Aorta (tissue), 5 donors: ENCODE results near the gene TNIK. TPM values are rescaled to one million over a fixed set of nuclear protein-coding genes. Genes with fewer than 3 reads are reported as not detected.
"Not testable (repeated sequence)": the region's sequence is repeated elsewhere in the genome, so short reads cannot be mapped to it uniquely, and the experiment has no call there.

Experiments
- ATAC-seq: fragments of 200-7000 bp; cut with Tn5 transposase; one replicate; pipeline ENCODE4 v1.9.1; 2022; ENCODE audit warnings: moderate library complexity; ENCODE audit not compliant: low FRiP score
- DNase-seq, 2 donors: peaks; one replicate each; pipeline ENCODE4 v3.0.0-alpha.2; 2020
- H3K27ac ChIP-seq, 2 donors: one replicate each; pipeline ENCODE4 v1.5.1; 2013; ENCODE audit warnings: low read length in 2 of 2, mild to moderate bottlenecking in 2 of 2, moderate library complexity in 2 of 2, control low read depth in 1 of 2, inconsistent platforms in 1 of 2, low read depth in 1 of 2
- H3K27me3 ChIP-seq, 2 donors: one replicate each; pipeline ENCODE4 v1.6.1; 2013; ENCODE audit warnings: control low read depth in 1 of 2, low read length in 1 of 2, mild to moderate bottlenecking in 1 of 2, moderate library complexity in 1 of 2; ENCODE audit not compliant: insufficient read depth in 2 of 2, control insufficient read depth in 1 of 2
- H3K36me3 ChIP-seq, 2 donors: one replicate each; pipeline ENCODE4 v1.6.1; 2013; ENCODE audit warnings: control low read depth in 1 of 2, low read length in 1 of 2, mild to moderate bottlenecking in 1 of 2; ENCODE audit not compliant: insufficient read depth in 2 of 2, control insufficient read depth in 1 of 2
- H3K4me1 ChIP-seq, 2 donors: one replicate each; pipeline ENCODE4 v1.6.1; 2013; ENCODE audit warnings: low read length in 2 of 2, control low read depth in 1 of 2, mild to moderate bottlenecking in 1 of 2, moderate library complexity in 1 of 2; ENCODE audit not compliant: insufficient read depth in 2 of 2, control insufficient read depth in 1 of 2
- H3K4me3 ChIP-seq, 2 donors: one replicate each; pipeline ENCODE4 v1.5.1; 2013; ENCODE audit warnings: low read length in 2 of 2, control low read depth in 1 of 2, mild to moderate bottlenecking in 1 of 2
- H3K9me3 ChIP-seq: one replicate; pipeline ENCODE4 v1.6.1; 2013; ENCODE audit warnings: mild to moderate bottlenecking, low read length; ENCODE audit not compliant: control insufficient read depth
- WGBS, 2 donors: extraction: QIAGEN DNeasy Blood & Tissue Kit; methylation state at CpG; one replicate each; pipeline ENCODE4 v1.1.7; 2013; 5-methylcytosine and 5-hydroxymethylcytosine counted together
- intact Hi-C, 2 donors: fragments of 100-400 bp; cut with DNase I; formaldehyde crosslinking; loops; one replicate each; pipeline versions ENCODE4 v1.14.2 to v1.15.0; 2022
- polyA plus RNA-seq, 2 donors: library from polyadenylated mRNA; stranded (reverse); fragments of 200-250 nt; gene quantifications; one replicate each; pipeline ENCODE4 v1.2.3, GENCODE V29; 2013
- total RNA-seq, 2 donors: library from RNA; stranded (reverse); fragmentation: NEBNext Ultra II Directional; extraction: Animal tissue kit (Norgen Biotek cat#: 25700); gene quantifications; one replicate each; pipeline ENCODE4 v1.2.1, GENCODE V29; 2021
- donor health status: healthy with polysubstance abuse.
- donor health status: Bipolar disorder and iron deficiency.
- donor health status: DM: no; HTN: no; CAD: no.
- donor health status: DM: no; HTN: no; CAD: no.
- donor health status: DM: yes; HTN: yes; CAD: no.

Gene TNIK
- total and polyA plus RNA-seq, 4 donors = 4.7 to 14.6 (median 8.8) TPM

- 88 to 94% methylated on average over 1 of the region's 1 CpG for WGBS, 2 donors
- intact Hi-C loops = no loop called here
- ATAC-seq = no peak
- no peak for DNase-seq
- no peak overlapping the region for H3K27ac ChIP-seq
- H3K9me3 ChIP-seq = no peaks in the 10 kb centered on the region
- H3K4me1 ChIP-seq = peaks cover 5 to 7% of the 10 kb centered on the region in 2 donors
- no peaks in the 10 kb centered on the region for H3K36me3 ChIP-seq
- H3K27me3 ChIP-seq = no peaks in the 10 kb centered on the region
- no peak overlapping the region for H3K4me3 ChIP-seq
Measured at GRCh38 chr3:171388527-171388926, 71.7 kb downstream of the TNIK start.

DNA sequence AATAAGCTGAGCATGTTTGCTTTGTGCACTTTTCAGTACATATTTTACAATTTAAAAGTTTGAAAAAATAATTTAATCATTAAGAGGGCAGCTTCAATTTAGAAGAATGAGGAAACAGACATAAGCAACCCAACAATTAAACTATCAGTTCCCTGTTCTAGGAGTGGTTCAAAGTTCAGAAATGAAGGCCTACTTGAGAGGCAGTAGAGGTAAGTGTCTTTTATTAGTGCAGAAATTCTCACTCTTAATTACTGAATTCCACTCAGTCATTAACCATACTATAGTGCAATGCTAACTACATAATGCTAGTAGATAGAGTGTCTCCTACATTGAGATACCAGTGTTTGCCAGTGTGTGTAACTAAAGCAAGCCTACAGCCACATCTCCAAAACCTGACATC lies 73.1 kb downstream of the TNIK start:
- Histone ChIP-seq H3K4me1 (peaks cover 0 to 3% of the 10 kb centered on the region in 2 donors), H3K4me3 (no peak overlapping the region), H3K27me3 (no peaks in the 10 kb centered on the region), H3K9me3 (no peaks in the 10 kb centered on the region), H3K27ac (no peak overlapping the region), H3K36me3 (no peaks in the 10 kb centered on the region)
- intact Hi-C loops = no loop called here
- no peak for DNase-seq
- no peak for ATAC-seq

DNA sequence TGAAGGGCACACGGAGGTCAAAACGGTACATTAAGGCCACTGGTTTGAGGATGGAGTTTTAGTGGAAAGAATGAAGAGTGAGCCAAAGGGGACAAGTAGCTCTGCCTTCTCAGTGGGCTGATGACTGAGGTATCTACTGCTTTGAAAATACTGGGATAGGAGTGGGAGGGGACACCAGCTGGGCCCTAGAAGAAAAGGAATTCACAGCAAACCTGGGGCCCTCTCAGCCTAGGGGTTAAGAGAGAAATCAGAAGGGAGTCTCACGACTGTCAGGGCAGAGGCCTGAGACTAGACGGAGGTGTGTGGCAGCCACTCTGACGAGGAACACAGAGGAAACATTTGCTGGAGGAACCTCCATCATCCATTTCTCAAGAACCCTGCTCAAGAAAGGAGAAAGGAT lies 75.1 kb downstream of the TNIK start:
- Histone ChIP-seq H3K36me3 (no peaks in the 10 kb centered on the region), H3K9me3 (no peaks in the 10 kb centered on the region), H3K4me1 (peaks cover 0 to 3% of the 10 kb centered on the region in 2 donors), H3K4me3 (no peak overlapping the region), H3K27me3 (no peaks in the 10 kb centered on the region), H3K27ac (no peak overlapping the region)
- WGBS, 2 donors = 81 to 88% methylated on average over 5 of the region's 5 CpGs
- DNase-seq (no peak), ATAC-seq (no peak)
- intact Hi-C loops = no loop called here

GRCh38 chr3:171384101-171384891 lies 75.9 kb downstream of the TNIK start:
- DNase-seq (no peak), ATAC-seq (no peak)
- Histone ChIP-seq H3K9me3 (no peaks in the 10 kb centered on the region), H3K4me3 (no peak overlapping the region), H3K4me1 (peaks cover 0 to 3% of the 10 kb centered on the region in 2 donors), H3K27ac (no peak overlapping the region), H3K36me3 (no peaks in the 10 kb centered on the region), H3K27me3 (no peaks in the 10 kb centered on the region)
- intact Hi-C loops = no loop called here
- WGBS, 2 donors = 58 to 66% methylated on average over 3 of the region's 3 CpGs

GRCh38 chr3:171383206-171384018 lies 76.8 kb downstream of the TNIK start:
- intact Hi-C loops = no loop called here
- WGBS, 2 donors = 40 to 43% methylated on average over 5 of the region's 5 CpGs
- DNase-seq (no peak), ATAC-seq (no peak)
- Histone ChIP-seq H3K4me1 (peaks cover 0 to 3% of the 10 kb centered on the region in 2 donors), H3K4me3 (no peak overlapping the region), H3K27ac (no peak overlapping the region), H3K9me3 (no peaks in the 10 kb centered on the region), H3K36me3 (no peaks in the 10 kb centered on the region), H3K27me3 (no peaks in the 10 kb centered on the region)

GRCh38 chr3:171382347-171382746 lies 77.9 kb downstream of the TNIK start:
- H3K27me3 ChIP-seq, DNase-seq, ATAC-seq, H3K9me3 ChIP-seq, H3K4me3 ChIP-seq, intact Hi-C loops, H3K27ac ChIP-seq, H3K36me3 ChIP-seq, H3K4me1 ChIP-seq: not testable (repeated sequence)
- WGBS, 2 donors = 96% methylated on average over 4 of the region's 4 CpGs

- no peaks in the 10 kb centered on the region for H3K9me3 ChIP-seq
- no peak overlapping the region for H3K27ac ChIP-seq
- no peak for DNase-seq
- H3K36me3 ChIP-seq = no peaks in the 10 kb centered on the region
- ATAC-seq = no peak
- WGBS, 2 donors = 73 to 83% methylated on average over 3 of the region's 3 CpGs
- H3K4me1 ChIP-seq = peaks cover 0 to 3% of the 10 kb centered on the region in 2 donors
- no peak overlapping the region for H3K4me3 ChIP-seq
- H3K27me3 ChIP-seq = no peaks in the 10 kb centered on the region
- intact Hi-C loops = no loop called here
Measured at GRCh38 chr3:171380711-171381425, 79.3 kb downstream of the TNIK start.

DNA sequence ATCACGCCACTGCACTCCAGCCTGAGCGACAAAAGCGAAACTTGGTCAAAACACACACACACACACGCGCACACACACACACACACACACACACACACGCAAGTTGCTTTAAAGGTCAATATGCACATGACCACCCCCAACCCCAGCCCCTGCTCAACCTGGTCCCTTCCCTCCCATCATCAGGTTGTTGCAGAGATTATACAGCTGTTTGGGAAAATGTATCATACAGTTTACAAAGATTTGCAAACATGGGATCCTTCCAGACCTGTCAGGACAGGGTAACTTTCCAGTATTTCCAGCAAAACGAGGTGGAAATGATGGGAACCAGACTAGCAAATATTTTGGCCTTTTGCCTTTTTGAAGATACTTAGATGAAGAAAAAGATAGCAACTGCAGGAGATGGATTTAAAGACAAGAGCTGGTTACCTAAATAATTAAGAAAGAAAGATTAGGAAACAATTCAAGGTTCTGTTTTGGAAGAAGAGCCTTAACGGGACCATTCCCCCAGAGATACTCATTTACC lies 80.2 kb downstream of the TNIK start:
- Histone ChIP-seq H3K9me3 (no peaks in the 10 kb centered on the region), H3K27ac (no peak overlapping the region), H3K4me3 (no peak overlapping the region), H3K27me3 (no peaks in the 10 kb centered on the region), H3K4me1 (no peaks in the 10 kb centered on the region), H3K36me3 (no peaks in the 10 kb centered on the region)
- no peak for ATAC-seq
- no peak for DNase-seq
- 82 to 89% methylated on average over 8 of the region's 8 CpGs for WGBS, 2 donors
- intact Hi-C loops = no loop called here
